Measurements from ENCODE around the gene RNF217.
"Not testable (repeated sequence)": the region's sequence is repeated elsewhere in the genome, so short reads cannot be mapped to it uniquely, and the experiment has no call there.

RNF217 gene

DNA sequence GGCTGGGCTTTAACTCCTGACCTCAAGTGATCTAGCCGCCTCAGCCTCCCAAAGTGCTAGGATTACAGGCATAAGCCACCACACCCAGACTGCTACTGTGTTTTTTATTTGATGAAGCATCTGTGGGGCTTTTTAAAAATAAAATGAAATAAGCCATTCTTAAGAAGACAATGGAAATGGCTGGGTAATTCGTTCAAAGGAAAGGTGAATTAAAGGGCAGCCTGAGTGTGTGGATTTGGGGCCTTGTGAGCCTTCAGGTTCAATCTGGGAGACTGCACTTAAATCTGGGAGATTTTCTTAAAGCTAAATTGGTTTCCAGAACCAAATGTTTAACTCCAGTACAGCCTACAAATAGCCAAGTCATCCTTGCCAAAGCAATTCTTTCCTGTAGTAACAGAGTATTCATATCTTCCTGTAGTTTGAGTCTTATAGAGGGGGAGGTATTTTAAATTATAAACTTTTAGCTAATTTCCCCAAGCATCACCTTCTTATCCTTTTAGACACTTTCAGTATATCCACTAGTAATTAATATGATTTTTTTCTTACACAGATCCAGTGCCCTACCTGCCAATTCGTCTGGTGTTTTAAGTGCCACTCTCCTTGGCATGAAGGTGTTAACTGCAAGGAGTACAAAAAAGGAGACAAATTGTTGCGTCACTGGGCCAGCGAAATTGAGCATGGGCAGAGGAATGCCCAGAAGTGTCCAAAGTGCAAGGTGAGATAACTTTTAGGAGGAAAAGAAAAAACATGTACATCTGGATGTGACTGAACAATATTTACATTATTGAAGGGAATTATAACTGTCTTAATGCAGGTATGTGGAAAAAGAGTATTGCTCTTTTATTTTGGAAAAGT lies 95.4 kb downstream of the RNF217 start:
- no peak for DNase-seq (ENCODE audit: low read depth)

DNA sequence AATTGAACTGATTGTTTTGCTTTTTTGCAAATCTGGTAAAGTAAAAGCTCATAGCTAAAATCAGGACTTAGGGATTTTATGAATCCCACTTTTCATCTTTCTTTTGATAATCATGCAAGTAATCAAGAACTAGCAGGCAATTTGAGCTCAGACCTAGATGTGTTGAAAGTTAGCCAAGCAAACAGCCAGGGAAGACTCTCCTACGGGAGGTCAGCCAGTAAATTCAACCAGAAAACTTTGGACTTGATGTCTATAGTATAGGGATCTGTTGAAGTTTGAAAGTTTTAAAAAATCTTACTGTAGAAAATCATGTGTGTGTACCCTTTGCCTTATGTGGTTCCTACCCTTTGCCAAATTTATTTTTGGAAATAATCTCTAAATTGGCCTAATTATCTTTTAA lies 96.3 kb downstream of the RNF217 start:
- DNase-seq (ENCODE audit: low read depth) = no peak

DNA sequence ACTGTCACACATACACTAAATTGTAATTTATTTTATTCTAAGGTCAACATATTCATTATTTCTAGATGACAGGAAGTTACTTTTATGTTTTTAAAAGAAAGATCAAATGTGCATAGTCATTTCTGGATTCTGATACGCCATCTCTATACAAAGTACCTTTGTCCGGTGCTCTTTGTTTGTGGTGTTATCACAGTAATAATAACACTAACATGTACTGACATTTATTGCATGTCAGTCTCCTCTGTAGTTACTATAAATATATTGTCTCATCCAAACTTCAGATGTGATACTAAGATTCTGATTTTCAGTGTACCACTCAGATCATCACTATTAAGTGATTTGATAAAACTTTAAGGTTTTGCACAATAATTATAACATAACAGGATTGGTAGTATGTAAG lies 101.1 kb downstream of the RNF217 start:
- DNase-seq (ENCODE audit: low read depth) = no peak

DNA sequence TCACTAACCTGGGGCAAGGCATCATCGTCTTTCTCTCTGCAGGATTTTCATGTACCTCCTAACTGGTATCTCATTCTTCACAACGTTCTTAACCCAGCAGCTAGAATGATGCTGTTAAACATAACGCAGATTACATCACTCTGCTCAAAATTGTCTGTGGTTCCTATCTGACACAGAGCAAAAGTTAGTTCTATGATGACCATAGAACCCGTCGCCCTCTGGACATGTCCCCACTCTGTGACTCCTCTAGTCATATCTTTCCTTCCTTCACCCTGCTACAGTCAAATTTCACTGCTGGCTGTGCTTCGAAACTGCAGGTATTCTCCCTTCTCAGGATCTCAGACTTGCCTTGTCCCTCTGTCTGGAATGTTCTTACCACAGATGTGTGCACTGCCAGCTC lies 103.9 kb downstream of the RNF217 start:
- no peak for DNase-seq (ENCODE audit: low read depth)

- DNase-seq (ENCODE audit: low read depth) = no peak
Observed at GRCh38 chr6:125066964-125067363, 104.7 kb downstream of the RNF217 start.

DNA sequence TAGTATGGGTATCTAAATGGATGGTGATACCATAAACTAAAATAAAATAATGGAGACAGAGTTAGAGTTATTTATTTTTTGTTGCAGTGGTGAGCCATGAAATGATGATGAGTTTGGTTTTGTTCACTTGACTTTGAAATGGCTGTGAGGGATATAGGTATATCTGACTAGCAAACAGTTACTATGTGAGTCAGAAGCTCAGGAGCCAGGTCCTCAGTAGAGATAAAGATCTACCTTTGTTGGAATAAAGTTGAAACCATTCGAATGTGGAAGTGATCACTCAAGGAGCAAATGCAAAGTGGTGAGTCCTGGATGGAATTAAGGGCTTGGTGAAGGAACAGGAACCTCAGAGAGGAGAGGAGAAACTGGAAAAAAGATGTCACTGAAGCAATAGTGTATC lies 105.3 kb downstream of the RNF217 start:
- DNase-seq (ENCODE audit: low read depth) = no peak

DNA sequence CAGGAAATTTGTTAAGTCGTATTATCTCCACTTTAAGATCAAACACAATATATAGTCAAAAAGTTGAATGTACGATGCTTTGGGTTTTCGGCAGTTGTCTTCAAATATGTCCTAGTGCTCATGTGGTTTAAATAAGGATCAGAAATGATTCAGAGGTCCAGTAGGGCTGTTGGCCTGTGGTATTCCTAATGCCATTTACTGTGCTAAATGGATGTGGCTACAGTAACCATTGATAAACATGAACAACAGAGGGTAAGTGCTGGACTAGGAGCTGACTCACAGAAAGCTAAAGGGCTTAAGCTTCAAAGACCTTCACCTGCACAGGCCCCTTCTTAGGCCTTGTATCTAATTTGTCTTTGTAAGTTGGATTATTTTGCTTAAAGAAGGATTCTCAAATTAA lies 110.8 kb downstream of the RNF217 start:
- DNase-seq (ENCODE audit: low read depth) = no peak

DNA sequence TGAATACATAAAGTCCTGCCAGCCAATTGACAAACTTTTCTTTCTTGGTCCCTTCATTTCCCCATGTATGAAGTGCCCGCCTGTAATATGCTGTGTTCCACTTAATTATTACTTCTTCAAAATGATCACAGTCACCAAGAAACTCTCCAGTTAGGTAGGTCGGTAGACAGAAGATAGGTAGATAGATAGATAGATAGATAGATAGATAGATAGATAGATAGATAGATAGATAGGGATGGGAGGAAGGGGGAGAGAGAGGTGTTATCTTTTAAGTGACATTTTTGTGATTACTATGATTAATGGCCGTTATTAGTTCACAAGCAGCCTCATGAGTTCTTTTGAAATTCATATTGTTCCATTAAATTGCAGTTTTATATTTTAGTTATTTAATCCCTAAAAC lies 111.9 kb downstream of the RNF217 start:
- no peak for DNase-seq (ENCODE audit: low read depth)

- not testable (repeated sequence) for DNase-seq (ENCODE audit: low read depth)
Observed at GRCh38 chr6:125075073-125075472, 112.8 kb downstream of the RNF217 start.

DNA sequence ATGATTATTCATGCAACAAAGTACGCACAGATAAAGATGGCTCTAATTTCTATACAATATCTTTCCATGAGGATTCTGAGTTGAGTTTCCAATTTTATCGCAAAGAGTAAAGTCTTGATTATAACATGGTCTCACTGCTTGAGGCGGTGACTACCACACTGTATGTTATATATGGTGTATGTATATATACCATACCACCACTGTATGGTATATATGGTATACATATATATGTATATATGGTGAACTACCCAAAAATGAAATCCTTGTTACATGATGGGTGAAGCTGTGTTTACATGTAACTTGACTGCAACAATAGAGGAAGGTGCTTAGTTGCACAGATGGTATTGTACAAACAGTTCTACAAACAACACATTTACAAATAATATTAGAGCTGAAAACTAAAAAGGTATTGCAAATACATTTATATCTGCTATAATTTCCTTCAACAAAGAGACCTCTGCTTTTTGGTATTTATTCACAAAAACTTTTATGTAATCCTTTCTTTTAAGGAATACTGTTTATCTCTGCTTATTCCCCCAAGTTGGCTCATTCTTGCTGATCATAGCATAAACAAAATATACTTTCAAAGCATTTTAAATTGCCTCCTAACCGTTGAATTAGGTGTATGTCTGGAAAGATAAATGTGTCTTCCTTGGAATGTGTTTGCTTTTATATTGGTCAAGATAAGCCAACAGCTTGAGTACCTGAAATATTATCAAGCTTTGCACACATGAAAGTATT lies 113.7 kb downstream of the RNF217 start:
- no peak for DNase-seq (ENCODE audit: low read depth)

GRCh38 chr6:125076482-125076742 lies 114.2 kb downstream of the RNF217 start:
- no peak for DNase-seq (ENCODE audit: low read depth)

DNA sequence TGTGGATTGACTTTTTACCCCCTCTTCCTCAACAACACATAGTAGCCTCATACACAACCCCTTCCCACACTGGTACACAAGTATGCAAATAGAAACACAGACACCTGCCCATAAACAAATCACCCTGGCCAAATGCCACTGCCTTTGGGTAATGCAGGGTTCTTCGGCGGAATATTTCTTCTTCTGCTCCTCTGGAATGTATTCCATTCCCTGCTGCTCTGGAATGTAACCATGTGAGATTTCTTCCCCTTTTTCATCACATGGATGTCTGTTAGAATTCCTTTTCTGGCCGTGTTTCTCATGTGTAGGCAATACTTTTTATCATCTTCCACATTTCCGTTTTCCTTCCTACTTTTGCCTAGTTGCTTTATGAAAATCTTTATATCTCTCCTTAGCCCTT lies 115.2 kb downstream of the RNF217 start:
- no peak for DNase-seq (ENCODE audit: low read depth)

DNA sequence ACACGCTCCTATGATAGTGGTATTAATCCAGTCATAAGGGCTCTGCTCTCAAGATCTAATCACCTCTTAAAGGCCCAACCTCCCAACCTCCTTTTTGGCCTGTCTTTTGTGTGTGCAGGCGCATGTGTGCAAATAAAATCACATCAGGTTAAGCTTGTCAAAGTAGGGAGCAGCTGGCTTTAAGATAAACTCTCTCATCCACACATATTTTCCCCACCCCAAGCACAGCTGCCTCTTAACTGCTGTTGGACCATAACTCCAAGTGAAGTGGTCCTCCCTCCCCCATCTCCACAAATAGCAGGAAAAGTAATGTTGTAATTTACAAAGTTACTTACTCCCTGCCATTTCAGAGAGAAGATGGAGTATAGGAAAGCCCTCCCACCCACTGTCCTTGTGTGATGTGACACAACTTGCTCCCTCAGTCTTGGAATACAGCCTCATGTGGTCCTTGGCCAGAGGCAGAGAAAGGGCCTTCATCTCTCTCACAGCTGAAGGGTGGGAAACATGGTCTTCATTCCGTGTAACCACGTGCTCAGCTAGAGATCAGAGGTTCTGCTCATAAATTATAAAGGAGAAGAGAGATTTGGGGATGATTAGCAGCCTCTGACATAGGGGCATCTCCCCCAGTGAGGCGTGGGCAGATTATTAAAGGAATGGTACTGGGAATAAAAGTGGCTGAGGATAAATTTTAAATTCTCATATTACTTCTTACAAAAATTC lies 116.5 kb downstream of the RNF217 start:
- DNase-seq (ENCODE audit: low read depth) = no peak

GRCh38 chr6:125082908-125083683 lies 120.9 kb downstream of the RNF217 start:
- no peak for DNase-seq (ENCODE audit: low read depth)

GRCh38 chr6:125083684-125083990 lies 121.4 kb downstream of the RNF217 start:
- DNase-seq (ENCODE audit: low read depth) = no peak

DNA sequence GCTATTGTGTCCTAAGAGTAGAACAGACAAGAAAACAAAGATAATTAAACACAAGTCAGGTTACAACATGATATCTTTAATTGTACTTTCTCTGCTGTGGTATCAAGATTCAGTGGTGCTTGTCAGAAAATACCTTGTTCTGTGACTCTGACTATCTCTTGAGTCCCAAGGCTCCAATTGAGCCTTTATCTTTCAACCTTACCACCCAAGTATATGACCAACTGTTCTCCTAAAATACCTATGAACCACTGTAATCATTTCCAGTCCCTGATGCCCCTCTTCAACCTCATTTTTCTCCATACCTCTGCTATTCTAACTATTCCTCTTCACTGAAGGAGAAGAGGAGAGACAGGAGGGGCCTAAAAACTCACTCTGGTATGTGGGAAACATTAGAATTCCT lies 124.5 kb downstream of the RNF217 start:
- DNase-seq (ENCODE audit: low read depth) = no peak

DNA sequence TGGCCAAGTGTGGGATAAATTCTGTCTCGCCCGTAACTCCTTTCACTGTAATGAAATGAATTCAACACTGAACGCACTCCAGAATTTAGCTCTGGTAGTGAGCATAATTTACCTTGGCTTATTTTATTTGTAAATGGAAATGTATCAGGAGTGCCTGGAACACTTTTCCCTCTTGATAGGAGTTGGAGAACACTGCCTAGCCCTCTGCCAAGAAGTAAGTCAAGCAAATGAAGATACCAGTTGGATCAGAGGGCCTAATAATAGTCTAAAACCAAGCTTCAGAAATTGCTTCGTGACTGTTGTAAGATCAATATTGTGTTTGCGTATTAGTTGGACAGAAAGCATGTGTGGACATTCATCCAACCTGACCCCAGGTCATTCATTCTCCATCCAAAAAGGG lies 126.7 kb downstream of the RNF217 start:
- DNase-seq (ENCODE audit: low read depth) = no peak

DNA sequence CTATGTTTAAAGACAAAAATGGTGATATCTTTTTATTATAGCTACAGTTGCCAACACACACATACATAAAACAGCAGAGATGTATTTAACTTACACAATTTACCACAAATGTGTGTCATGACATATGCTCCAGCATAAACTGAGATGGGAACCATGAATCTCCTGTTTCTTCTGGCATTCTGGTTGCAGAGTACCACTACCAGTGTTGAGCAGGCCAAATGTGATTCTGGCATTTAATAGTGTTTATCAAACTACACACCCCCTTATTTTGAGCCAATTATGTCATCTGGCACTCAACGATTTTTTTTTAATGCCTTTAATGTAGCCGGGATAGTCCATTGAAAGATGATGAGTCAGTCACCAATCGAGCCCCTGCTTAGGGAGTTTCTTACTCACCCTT lies 132.3 kb downstream of the RNF217 start:
- DNase-seq (ENCODE audit: low read depth) = no peak

DNA sequence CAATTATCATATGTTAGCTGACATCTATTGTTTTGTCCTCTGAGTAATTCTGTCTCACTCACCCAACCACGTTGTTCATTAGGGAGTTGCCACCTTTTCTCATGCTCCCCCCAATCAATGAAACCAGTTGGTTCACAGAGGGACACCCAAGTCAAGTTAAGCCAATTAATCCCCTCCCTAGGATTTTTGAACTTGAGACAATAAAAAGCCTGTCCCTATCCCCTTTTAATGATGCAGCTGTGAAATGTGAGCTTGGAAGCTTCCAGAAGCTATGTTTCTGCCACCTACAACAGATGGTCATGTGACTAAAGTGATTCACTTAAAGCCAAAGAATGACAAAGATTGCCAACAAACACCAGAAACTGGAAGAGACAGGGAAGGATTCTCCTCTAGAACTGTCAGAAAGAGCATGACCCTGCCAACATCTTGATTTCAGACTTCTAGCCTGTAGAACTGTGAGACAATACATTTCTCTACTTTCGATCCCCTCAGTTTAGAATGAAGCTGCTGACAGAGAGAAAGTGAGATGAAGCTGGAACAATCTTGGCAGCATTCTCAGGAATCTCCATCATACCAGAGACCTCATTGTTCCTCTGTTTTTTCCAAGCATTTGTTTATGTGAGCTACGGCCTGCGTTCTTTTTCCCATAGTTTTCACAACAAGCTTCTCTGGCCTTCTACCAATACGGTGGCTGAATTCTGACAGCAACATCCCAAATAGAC lies 133.5 kb downstream of the RNF217 start:
- DNase-seq (ENCODE audit: low read depth) = no peak

GRCh38 chr6:125097186-125097585 lies 134.9 kb downstream of the RNF217 start:
- DNase-seq (ENCODE audit: low read depth) = no peak

DNA sequence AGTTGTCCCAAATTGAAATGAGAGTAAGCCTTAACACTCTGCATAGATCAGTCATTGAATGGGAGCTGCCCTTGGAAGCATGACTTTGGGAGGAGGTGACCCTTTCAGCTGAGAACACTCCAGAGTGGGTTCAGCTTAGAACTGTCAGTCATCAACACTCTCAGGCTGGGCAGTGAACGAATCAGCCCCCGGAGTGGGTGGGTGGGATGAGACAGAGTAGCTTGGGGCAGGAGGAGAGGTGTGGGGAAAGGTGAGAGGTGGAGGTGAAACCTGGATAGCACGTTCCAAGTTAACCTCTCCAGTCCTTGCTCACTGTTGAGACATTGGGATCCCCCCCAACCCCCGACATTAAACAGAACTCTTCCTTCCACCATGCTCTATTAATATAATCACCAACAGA lies 136.0 kb downstream of the RNF217 start:
- DNase-seq (ENCODE audit: low read depth) = no peak
